NB4 (cell line): ENCODE data around the gene ELMO3.

ENCODE experiments used
- DNase-seq: peaks from one replicate; pipeline ENCODE4 v3.0.0; 2010; ENCODE audit warnings: low read depth
- H3K4me3 ChIP-seq: one replicate; pipeline ENCODE4 v1.5.1; 2011; ENCODE audit warnings: mild to moderate bottlenecking, low read depth, low read length, moderate library complexity
- MYC ChIP-seq: IDR thresholded peaks from 2 replicates; pipeline ENCODE4 v1.6.1; 2011; ENCODE audit warnings: low read depth, low read length
- POLR2A ChIP-seq: IDR thresholded peaks from 2 replicates; pipeline ENCODE4 v1.6.1; 2011; ENCODE audit warnings: mild to moderate bottlenecking; ENCODE audit not compliant: insufficient read length; ENCODE audit errors: extremely low read depth
- TF ChIP-seq, protein P1 (sequence below): IDR thresholded peaks from 2 replicates; pipeline ENCODE4 v1.6.1; 2011; ENCODE audit warnings: low read depth, low read length
- TF ChIP-seq, protein P2 (sequence below): IDR thresholded peaks from one replicate; pipeline ENCODE4 v1.5.1; 2012; ENCODE audit warnings: low read depth, low read length

ELMO3 gene

DNA sequence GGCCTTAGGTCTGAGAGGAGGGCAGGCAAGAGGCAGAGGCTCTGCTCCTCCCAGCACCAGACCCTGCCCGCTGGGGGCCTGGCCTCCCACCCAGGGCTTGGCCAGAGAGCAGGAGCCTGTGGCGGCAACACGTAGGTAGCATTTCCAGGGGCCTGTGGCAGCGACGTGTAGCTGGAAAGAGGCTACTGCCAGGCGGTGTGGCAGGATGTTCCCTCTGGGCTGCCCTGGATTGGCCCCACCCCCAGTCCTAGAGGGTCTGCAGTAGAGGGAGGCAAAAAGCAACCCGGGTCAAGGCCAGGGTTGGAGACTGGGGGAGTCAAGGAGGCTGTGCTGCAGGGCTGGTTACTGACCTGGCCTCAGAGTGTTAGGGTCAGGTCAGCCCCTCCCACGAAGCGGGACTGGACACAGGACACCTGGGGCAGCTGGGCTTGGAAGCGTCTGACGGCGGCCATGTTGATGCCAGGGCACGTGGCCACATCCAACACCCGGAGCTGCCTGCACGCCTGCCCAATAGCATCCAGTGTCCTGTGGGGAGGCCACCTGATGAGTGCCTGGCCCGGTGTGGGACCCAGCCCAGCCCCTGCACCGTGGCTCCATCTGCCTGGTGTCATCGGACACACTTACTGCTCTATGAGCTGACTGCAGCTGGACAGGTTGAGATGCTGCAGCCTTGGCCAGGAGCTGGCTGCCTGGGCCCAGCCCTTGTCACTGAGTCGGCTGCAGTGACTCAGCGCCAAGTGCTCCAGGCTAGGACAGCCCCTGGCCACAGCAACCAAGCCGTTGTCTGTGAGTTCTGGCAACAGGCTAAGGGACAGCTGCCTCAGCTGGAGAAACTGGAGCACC is 8.5 kb downstream of the ELMO3 start:
- DNase-seq, result no peak
- no peak overlapping the region for H3K4me3 ChIP-seq
- TF ChIP-seq, protein P1, sequence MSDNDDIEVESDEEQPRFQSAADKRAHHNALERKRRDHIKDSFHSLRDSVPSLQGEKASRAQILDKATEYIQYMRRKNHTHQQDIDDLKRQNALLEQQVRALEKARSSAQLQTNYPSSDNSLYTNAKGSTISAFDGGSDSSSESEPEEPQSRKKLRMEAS, result no peak
- TF ChIP-seq, protein P2, sequence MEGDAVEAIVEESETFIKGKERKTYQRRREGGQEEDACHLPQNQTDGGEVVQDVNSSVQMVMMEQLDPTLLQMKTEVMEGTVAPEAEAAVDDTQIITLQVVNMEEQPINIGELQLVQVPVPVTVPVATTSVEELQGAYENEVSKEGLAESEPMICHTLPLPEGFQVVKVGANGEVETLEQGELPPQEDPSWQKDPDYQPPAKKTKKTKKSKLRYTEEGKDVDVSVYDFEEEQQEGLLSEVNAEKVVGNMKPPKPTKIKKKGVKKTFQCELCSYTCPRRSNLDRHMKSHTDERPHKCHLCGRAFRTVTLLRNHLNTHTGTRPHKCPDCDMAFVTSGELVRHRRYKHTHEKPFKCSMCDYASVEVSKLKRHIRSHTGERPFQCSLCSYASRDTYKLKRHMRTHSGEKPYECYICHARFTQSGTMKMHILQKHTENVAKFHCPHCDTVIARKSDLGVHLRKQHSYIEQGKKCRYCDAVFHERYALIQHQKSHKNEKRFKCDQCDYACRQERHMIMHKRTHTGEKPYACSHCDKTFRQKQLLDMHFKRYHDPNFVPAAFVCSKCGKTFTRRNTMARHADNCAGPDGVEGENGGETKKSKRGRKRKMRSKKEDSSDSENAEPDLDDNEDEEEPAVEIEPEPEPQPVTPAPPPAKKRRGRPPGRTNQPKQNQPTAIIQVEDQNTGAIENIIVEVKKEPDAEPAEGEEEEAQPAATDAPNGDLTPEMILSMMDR, result no peak
- TF ChIP-seq POLR2A (no peak), MYC (no peak)

DNA sequence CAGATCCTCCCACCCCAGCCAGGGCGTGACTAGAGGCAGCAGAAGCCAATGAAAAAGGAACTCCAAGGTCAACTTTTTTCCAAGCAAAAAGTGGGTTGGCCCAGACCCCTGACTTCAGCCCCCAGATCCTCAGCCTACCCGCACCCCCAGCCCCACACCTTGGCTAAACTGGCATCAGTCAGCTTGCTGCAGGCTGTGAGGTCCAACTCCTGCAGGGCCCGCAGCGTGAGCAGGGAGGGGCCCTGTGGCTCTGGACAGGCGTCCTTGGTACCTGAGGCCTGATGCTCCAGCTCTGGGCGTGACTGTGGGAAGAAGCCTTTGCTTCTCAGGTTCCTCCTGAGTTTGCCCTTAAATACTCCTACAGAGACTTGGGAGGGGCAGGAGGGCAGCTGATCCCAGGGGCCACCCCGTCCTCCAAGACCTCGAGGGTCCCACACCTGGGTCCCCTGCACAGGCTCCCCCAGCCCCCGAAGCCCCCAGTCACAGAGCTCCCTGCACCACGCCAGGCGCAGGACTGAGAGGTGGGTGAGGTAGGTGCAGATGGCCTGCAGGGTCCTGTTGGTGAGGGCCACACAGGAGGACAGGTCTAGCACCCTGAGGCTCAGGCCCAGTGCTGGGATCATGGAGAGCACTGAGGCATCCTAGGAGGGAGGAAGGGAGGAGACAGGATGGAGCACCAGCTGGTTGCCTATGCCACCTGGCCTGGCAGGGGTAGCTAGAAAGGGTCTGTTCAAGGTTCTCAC is 9.4 kb downstream of the ELMO3 start:
- TF ChIP-seq POLR2A, result no peak
- TF ChIP-seq MYC, result no peak
- TF ChIP-seq, protein P2, result no peak
- TF ChIP-seq, protein P1, result no peak
- DNase-seq, result no peak
- H3K4me3 ChIP-seq, result no peak overlapping the region

DNA sequence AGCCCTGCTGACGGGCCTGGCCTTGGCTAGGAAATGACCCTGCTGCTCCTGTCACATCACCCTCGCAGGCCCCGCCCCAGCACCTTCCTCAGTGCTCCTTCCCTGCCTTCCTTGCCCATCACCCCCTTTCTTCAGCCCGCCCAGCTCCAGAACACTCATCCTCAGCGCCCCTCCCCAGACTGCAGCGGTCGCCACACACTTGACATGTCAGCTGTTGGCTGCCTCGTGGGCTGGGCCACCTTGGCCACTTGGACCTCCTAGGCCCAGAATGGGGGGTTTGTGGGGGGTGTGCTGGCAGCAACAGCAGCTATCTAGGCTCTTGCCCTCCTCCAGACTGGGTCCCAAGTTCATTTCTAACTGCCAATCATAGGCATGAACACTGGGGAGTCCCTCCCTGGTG is 10.6 kb downstream of the ELMO3 start:
- TF ChIP-seq POLR2A (no peak), MYC (no peak)
- TF ChIP-seq, protein P1, result no peak
- TF ChIP-seq, protein P2, result no peak
- no peak for DNase-seq
- no peak overlapping the region for H3K4me3 ChIP-seq

DNA sequence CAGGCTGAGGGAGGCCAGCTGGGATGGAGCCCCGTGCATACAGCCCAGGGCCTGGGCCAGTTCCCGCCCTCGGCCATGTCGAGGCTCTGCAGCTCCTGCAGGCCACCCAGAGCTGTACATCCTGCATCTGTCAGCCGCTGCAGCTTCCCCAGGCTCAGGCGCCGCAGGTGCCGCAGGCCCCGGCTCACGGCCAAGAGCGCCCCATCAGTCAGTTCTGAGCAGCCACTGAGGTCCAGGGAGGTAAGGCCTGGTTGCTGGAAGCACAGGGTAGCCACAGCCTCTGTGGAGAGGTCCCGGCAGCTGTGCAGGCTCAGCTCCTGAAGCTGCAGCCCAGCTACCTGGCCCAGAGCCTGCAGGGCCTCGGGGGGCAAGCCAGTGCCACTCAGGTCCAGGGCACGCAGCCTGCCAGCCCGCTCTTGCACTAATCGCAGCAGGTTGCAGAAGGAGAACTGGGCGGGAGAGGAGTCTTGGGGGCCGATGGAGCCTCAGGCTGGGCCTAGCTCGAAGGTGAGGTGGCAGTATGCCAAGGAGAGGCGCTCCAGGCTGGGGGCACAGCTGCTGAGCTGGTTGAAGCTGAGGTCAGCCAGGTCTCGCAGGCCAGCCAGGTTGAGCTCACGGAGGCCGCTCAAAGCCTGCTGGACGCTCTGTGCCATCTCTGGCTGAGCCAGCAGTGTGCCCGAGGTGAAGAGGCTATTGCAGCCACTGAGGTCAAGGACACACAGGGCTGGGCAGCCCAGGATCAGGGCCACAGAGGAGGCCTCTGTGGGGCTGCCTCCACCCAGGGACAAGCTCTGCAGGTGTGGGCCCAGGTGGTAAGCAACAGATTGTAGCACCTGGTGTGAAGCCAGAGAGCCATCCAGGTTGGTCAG is 11.4 kb downstream of the ELMO3 start:
- H3K4me3 ChIP-seq, result no peak overlapping the region
- DNase-seq, result no peak
- TF ChIP-seq POLR2A, result no peak
- no peak for TF ChIP-seq MYC
- TF ChIP-seq, protein P2, result no peak
- TF ChIP-seq, protein P1, result no peak

DNA sequence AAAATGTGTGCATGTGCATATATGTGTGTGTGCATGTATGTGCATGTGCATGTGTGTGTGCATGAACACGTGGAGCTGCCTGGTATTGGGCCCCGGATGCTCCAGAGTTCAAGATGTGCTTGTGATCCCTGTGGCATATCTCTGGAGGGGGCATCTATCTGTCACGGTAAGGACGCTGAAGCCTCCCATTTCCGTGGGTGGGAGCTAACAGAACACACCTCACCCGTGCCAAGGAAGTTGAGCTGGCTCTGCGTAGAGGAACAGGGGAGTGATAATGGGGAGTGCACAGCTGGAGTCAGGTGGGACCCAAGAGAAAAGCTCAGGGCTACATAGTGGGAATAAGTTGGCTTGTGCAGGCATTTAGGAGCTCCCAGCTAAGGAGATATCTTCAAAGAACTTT is 12.7 kb downstream of the ELMO3 start:
- H3K4me3 ChIP-seq, result no peak overlapping the region
- TF ChIP-seq, protein P2, result no peak
- no peak for TF ChIP-seq POLR2A
- no peak for TF ChIP-seq MYC
- TF ChIP-seq, protein P1, result no peak
- no peak for DNase-seq
